ENCODE results near the gene TNS4. TPM values are rescaled to one million over a fixed set of nuclear protein-coding genes. Genes with fewer than 3 reads are reported as not detected.

Gene TNS4
- total and polyA plus RNA-seq, 12 donors, result 0.01 to 0.62 TPM; not detected in 10

DNA sequence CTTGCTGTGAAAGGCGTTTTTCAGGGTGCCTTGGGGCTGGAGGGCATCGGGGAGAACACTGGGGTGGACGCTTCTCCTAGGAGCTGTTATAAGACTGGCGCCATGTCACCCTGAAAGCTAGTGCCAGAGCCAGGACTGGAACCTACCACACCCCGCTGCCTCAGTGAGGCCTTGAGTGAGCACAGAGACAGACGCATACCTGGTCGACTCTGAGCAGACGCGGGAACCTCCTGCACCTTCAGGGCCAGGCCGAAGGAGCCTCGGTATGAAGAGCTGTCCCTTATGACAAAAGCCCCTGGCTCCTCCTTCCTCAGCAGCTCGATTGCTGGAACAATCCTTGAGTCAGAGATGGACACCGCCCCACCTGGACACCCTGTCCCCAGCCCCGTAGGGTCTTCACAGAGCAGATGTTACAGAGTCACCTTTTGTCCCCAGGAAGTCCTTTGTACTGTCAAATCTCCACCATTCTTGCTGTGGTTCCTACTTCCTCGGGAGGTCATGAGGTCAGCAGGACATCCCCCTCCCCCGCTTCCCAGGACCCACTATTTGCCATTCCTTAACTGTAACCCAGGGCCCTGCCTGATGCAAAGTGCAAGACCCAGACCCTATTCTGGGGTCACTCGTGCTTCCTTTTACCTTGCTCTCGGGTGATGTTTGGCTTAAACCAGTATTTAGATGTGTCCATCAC, 17.0 kb downstream of the TNS4 start:
- intact Hi-C loops (cut with DNase I), result loop anchor here in 1 of 10 donors (5.0 kb wide), 1 partner anchor 48 kb away; no protein-coding TSS in a partner anchor
- Histone ChIP-seq H3K27ac (peak overlapping the region in 1 of 10 donors; percentile 82), H3K9me3 (no peaks in the 10 kb centered on the region), H3K4me1 (peaks cover 0 to 50% (median 0%) of the 10 kb centered on the region in 9 donors), H3K36me3 (no peaks in the 10 kb centered on the region), H3K27me3 (no peaks in the 10 kb centered on the region), H3K4me3 (no peak overlapping the region)
- WGBS, 2 donors, result 86 to 89% methylated on average over 18 of the region's 18 CpGs
- TF ChIP-seq, protein P1, sequence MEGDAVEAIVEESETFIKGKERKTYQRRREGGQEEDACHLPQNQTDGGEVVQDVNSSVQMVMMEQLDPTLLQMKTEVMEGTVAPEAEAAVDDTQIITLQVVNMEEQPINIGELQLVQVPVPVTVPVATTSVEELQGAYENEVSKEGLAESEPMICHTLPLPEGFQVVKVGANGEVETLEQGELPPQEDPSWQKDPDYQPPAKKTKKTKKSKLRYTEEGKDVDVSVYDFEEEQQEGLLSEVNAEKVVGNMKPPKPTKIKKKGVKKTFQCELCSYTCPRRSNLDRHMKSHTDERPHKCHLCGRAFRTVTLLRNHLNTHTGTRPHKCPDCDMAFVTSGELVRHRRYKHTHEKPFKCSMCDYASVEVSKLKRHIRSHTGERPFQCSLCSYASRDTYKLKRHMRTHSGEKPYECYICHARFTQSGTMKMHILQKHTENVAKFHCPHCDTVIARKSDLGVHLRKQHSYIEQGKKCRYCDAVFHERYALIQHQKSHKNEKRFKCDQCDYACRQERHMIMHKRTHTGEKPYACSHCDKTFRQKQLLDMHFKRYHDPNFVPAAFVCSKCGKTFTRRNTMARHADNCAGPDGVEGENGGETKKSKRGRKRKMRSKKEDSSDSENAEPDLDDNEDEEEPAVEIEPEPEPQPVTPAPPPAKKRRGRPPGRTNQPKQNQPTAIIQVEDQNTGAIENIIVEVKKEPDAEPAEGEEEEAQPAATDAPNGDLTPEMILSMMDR (IDR thresholded peaks at IDR 0.05), result no peak
- ATAC-seq (no peak), DNase-seq (no peak)

- Histone ChIP-seq H3K27ac (no peak overlapping the region), H3K9me3 (no peaks in the 10 kb centered on the region), H3K4me1 (peaks cover 0 to 51% (median 0%) of the 10 kb centered on the region in 9 donors), H3K4me3 (no peak overlapping the region), H3K36me3 (no peaks in the 10 kb centered on the region), H3K27me3 (no peaks in the 10 kb centered on the region)
- WGBS, 2 donors, result 85 to 91% methylated on average over 4 of the region's 4 CpGs
- TF ChIP-seq, protein P1 (IDR thresholded peaks at IDR 0.05), result no peak
- ATAC-seq, result no peak
- no peak for DNase-seq
- intact Hi-C loops (cut with DNase I), result loop anchor here in 1 of 10 donors (5.0 kb wide), 1 partner anchor 49 kb away; no protein-coding TSS in a partner anchor
Measured at GRCh38 chr17:40483679-40484078, 17.7 kb downstream of the TNS4 start.

GRCh38 chr17:40482722-40483121, 18.7 kb downstream of the TNS4 start:
- TF ChIP-seq, protein P1 (IDR thresholded peaks at IDR 0.05), result no peak
- DNase-seq (no peak), ATAC-seq (no peak)
- H3K4me1 ChIP-seq, result peaks cover 0 to 49% (median 0%) of the 10 kb centered on the region in 9 donors
- H3K27me3 ChIP-seq, result no peaks in the 10 kb centered on the region
- no peak overlapping the region for H3K4me3 ChIP-seq
- intact Hi-C loops (cut with DNase I), result loop anchor here in 1 of 10 donors (5.0 kb wide), 1 partner anchor 50 kb away; no protein-coding TSS in a partner anchor
- WGBS, 2 donors, result 87 to 90% methylated on average over 6 of the region's 6 CpGs
- H3K36me3 ChIP-seq, result no peaks in the 10 kb centered on the region
- no peaks in the 10 kb centered on the region for H3K9me3 ChIP-seq
- H3K27ac ChIP-seq, result no peak overlapping the region

DNA sequence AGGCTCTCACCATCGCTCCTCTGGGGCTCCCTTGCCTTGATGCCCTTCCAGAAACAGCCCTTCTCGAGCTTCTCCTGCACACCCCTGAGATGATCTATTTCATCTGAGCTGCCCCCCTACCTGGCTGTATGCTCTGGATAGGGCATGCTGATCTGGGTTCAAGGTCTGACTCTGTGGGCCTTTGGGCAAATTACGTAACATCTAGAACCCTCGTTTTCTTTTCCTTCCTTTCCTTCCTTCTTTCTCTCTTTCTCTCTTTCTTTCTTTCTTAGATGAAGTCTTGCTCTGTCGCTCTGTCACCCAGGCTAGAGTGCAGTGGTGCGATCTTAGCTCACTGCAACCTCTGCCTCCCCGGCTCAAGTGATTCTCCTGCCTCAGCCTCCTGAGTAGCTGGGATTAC, 20.3 kb downstream of the TNS4 start:
- Histone ChIP-seq H3K4me1 (peaks cover 0 to 42% (median 2%) of the 10 kb centered on the region in 9 donors), H3K36me3 (no peaks in the 10 kb centered on the region), H3K4me3 (no peak overlapping the region), H3K27ac (peak overlapping the region in 1 of 10 donors; percentile 82), H3K27me3 (no peaks in the 10 kb centered on the region), H3K9me3 (no peaks in the 10 kb centered on the region)
- DNase-seq, result no peak
- intact Hi-C loops (cut with DNase I), result loop anchor here in 1 of 10 donors (5.0 kb wide), 1 partner anchor 51 kb away; no protein-coding TSS in a partner anchor
- TF ChIP-seq, protein P1 (IDR thresholded peaks at IDR 0.05), result no peak
- 90 to 93% methylated on average over 7 of the region's 7 CpGs for WGBS, 2 donors
- no peak for ATAC-seq
